ENCODE data around the gene LEMD1.

The LEMD1 gene

DNA sequence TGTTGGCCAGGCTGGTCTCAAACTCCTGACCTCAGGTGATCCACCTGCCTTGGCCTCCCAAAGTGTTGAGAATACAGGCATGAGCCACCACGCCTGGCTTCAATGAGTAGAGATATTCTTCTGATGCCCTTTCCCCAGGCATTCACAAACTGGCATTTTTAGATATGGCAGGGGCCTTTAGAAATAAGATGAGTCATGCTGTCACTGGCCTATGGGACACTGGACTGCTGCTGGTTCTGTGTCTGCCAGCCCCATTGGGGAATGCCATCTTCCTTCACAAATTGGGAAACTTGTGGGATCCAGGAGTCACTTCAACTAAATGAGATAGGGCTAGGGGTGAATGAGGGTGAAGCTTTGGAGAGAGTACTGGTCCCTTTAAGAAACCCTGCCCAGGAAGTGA is 81.2 kb downstream of the LEMD1 start:
- Histone ChIP-seq H3K4me3 (replicated peaks; ENCODE audit: insufficient read depth, low read length) (no peak overlapping the region), H3K27ac (replicated peaks) (no peak overlapping the region), H3K27me3 (ENCODE audit: insufficient read depth, poor library complexity, severe bottlenecking) (peaks cover 30% of the 10 kb centered on the region)
- no peak for TF ChIP-seq POLR2AphosphoS5 (IDR thresholded peaks at IDR 0.05; ENCODE audit: low read depth)
- TF ChIP-seq, protein P1, sequence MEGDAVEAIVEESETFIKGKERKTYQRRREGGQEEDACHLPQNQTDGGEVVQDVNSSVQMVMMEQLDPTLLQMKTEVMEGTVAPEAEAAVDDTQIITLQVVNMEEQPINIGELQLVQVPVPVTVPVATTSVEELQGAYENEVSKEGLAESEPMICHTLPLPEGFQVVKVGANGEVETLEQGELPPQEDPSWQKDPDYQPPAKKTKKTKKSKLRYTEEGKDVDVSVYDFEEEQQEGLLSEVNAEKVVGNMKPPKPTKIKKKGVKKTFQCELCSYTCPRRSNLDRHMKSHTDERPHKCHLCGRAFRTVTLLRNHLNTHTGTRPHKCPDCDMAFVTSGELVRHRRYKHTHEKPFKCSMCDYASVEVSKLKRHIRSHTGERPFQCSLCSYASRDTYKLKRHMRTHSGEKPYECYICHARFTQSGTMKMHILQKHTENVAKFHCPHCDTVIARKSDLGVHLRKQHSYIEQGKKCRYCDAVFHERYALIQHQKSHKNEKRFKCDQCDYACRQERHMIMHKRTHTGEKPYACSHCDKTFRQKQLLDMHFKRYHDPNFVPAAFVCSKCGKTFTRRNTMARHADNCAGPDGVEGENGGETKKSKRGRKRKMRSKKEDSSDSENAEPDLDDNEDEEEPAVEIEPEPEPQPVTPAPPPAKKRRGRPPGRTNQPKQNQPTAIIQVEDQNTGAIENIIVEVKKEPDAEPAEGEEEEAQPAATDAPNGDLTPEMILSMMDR (IDR thresholded peaks at IDR 0.05; ENCODE audit: insufficient read depth, low read length) = no peak
- no peak for TF ChIP-seq GABPA (IDR thresholded peaks at IDR 0.05; ENCODE audit: low read depth)
- TF ChIP-seq SPI1 (IDR thresholded peaks at IDR 0.05; ENCODE audit: borderline replicate concordance, low read depth) = no peak
- TF ChIP-seq, protein P2, sequence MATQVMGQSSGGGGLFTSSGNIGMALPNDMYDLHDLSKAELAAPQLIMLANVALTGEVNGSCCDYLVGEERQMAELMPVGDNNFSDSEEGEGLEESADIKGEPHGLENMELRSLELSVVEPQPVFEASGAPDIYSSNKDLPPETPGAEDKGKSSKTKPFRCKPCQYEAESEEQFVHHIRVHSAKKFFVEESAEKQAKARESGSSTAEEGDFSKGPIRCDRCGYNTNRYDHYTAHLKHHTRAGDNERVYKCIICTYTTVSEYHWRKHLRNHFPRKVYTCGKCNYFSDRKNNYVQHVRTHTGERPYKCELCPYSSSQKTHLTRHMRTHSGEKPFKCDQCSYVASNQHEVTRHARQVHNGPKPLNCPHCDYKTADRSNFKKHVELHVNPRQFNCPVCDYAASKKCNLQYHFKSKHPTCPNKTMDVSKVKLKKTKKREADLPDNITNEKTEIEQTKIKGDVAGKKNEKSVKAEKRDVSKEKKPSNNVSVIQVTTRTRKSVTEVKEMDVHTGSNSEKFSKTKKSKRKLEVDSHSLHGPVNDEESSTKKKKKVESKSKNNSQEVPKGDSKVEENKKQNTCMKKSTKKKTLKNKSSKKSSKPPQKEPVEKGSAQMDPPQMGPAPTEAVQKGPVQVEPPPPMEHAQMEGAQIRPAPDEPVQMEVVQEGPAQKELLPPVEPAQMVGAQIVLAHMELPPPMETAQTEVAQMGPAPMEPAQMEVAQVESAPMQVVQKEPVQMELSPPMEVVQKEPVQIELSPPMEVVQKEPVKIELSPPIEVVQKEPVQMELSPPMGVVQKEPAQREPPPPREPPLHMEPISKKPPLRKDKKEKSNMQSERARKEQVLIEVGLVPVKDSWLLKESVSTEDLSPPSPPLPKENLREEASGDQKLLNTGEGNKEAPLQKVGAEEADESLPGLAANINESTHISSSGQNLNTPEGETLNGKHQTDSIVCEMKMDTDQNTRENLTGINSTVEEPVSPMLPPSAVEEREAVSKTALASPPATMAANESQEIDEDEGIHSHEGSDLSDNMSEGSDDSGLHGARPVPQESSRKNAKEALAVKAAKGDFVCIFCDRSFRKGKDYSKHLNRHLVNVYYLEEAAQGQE (IDR thresholded peaks at IDR 0.05; ENCODE audit: insufficient replicate concordance, low read depth) = no peak
- no peak for DNase-seq (ENCODE audit: low read depth in 1 of 2, low spot score in 1 of 2)

DNA sequence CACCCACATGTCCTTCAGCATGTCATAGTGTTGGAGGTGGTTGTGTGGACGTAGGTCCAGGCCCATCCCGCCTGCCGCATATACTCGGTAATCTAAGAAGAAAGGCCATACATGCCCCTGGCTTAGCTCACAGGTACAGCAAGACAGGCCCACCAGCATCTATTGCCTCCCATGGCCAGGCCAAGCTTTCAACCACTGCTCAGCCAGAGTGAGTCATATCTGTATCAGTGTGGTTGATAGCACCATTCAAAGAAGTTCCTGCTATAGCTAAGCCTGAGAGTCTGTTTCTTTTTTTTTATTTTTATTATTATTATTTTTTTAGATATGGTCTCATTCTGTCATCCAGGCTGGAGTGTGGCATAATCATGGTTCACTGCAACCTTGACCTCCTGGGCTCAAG is 82.1 kb downstream of the LEMD1 start:
- H3K27me3 ChIP-seq (ENCODE audit: insufficient read depth, poor library complexity, severe bottlenecking) = peaks cover 24% of the 10 kb centered on the region
- no peak for DNase-seq (ENCODE audit: low read depth in 1 of 2, low spot score in 1 of 2)
- no peak overlapping the region for H3K4me3 ChIP-seq (replicated peaks; ENCODE audit: insufficient read depth, low read length)
- TF ChIP-seq POLR2AphosphoS5 (IDR thresholded peaks at IDR 0.05; ENCODE audit: low read depth) (no peak), GABPA (IDR thresholded peaks at IDR 0.05; ENCODE audit: low read depth) (no peak), SPI1 (IDR thresholded peaks at IDR 0.05; ENCODE audit: borderline replicate concordance, low read depth) (no peak)
- TF ChIP-seq, protein P1 (IDR thresholded peaks at IDR 0.05; ENCODE audit: insufficient read depth, low read length) = no peak
- TF ChIP-seq, protein P2 (IDR thresholded peaks at IDR 0.05; ENCODE audit: insufficient replicate concordance, low read depth) = no peak
- H3K27ac ChIP-seq (replicated peaks) = no peak overlapping the region

DNA sequence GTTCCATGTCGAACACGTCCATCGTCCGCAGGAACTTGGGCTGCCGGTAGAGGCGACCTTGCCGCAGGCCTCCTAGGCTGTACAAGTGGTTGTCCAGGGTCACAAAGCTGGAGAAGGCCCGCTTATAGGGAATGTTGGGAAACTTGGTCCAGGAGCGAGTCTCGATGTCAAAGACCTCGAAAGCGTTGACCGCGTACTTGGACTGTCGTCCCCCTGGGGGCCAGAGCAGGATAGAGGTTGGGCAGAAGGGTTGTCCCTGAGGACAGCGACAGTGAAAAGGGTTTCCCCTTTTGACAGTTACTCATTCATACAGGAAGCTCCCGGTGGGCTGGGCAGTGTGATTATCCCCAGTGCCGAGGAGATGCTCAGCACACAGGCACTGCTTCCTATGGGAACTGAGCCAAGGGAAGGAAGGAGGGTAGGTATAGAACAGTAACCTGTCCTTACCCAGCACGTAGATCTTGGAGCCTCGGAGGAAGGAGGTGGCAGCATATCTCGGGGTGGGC is 82.6 kb downstream of the LEMD1 start:
- Histone ChIP-seq H3K4me3 (replicated peaks; ENCODE audit: insufficient read depth, low read length) (no peak overlapping the region), H3K27ac (replicated peaks) (no peak overlapping the region), H3K27me3 (ENCODE audit: insufficient read depth, poor library complexity, severe bottlenecking) (peaks cover 25% of the 10 kb centered on the region)
- no peak for TF ChIP-seq GABPA (IDR thresholded peaks at IDR 0.05; ENCODE audit: low read depth)
- no peak for TF ChIP-seq SPI1 (IDR thresholded peaks at IDR 0.05; ENCODE audit: borderline replicate concordance, low read depth)
- TF ChIP-seq POLR2AphosphoS5 (IDR thresholded peaks at IDR 0.05; ENCODE audit: low read depth) = no peak
- TF ChIP-seq, protein P2 (IDR thresholded peaks at IDR 0.05; ENCODE audit: insufficient replicate concordance, low read depth) = no peak
- TF ChIP-seq, protein P1 (IDR thresholded peaks at IDR 0.05; ENCODE audit: insufficient read depth, low read length) = no peak
- DNase-seq (ENCODE audit: low read depth in 1 of 2, low spot score in 1 of 2) = no peak

All from HL-60 (cell line).